HEK293 (cell line): Measurements from ENCODE around the gene PIGQ.
A peak's percentile ranks its signal among the peaks of the same experiment; 100 is the strongest.

Experiments
- CTCF ChIP-seq: fragments of 450-650 bp; formaldehyde crosslinking; IDR thresholded peaks from 2 replicates; pipeline ENCODE4 v1.5.1; 2016; ENCODE audit warnings: missing biosample characterization, missing genetic modification characterization
- ZBTB1 ChIP-seq: fragments of 450-650 bp; formaldehyde crosslinking; IDR thresholded peaks from 2 replicates; pipeline ENCODE4 v1.5.1; 2016; ENCODE audit warnings: missing biosample characterization, missing genetic modification characterization
- ZBTB17 ChIP-seq: fragments of 450-650 bp; formaldehyde crosslinking; IDR thresholded peaks from 2 replicates; pipeline ENCODE4 v1.5.1; 2016; ENCODE audit warnings: missing biosample characterization, missing genetic modification characterization
- ZBTB20 ChIP-seq: fragments of 450-650 bp; formaldehyde crosslinking; IDR thresholded peaks from 2 replicates; pipeline ENCODE4 v1.5.1; 2016; ENCODE audit warnings: missing biosample characterization, missing genetic modification characterization
- ZBTB49 ChIP-seq: fragments of 450-650 bp; formaldehyde crosslinking; IDR thresholded peaks from 2 replicates; pipeline ENCODE4 v1.5.1; 2016; ENCODE audit warnings: missing biosample characterization, missing genetic modification characterization, low read depth
- ZFP37 ChIP-seq: fragments of 450-650 bp; formaldehyde crosslinking; IDR thresholded peaks from 2 replicates; pipeline ENCODE4 v1.5.1; 2016; ENCODE audit warnings: missing biosample characterization, missing genetic modification characterization
- ZNF596 ChIP-seq: fragments of 450-650 bp; IDR thresholded peaks from 2 replicates; pipeline ENCODE4 v1.5.0; 2018; ENCODE audit warnings: missing biosample characterization, mild to moderate bottlenecking, missing genetic modification characterization, moderate library complexity
- ZSCAN16 ChIP-seq: fragments of 450-650 bp; formaldehyde crosslinking; IDR thresholded peaks from 2 replicates; pipeline ENCODE4 v1.5.1; 2016; ENCODE audit warnings: missing biosample characterization, missing genetic modification characterization
- TF ChIP-seq, protein P1 (sequence below): fragments of 450-650 bp; formaldehyde crosslinking; IDR thresholded peaks from 2 replicates; pipeline ENCODE4 v1.5.1; 2016; ENCODE audit warnings: missing biosample characterization, missing genetic modification characterization

DNA sequence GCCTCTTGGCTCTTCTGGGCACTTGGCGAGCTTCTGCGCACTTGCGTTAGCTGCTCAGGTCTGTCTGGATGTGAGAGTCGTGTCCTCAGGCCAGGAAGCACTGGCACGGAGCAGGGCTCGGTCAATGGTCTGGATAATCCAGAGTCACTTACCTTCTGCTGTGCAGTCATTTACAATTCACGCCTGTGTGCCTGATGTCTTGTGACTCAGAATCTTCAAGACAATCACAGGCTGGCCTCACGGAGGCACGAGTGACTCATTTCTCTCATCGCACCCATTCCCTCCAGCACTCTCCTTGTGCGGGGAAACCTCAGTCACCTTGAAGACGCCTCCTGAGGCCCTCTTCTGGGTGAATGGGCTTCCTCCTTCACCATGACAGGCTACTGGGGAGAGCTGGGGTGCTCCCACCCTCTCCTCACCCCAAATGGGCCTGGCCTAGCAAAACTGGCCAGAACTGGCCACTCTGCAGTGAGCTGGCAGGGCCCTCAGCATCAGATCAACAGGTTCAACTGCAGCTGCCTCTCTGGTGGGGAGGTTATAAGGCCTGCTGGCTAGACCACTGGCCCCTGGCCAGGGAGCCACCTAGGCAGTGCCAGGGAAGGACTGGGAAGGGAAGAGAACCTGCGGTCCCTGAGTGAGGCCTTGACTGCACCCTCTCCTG lies 44.1 kb upstream of the PIGQ start:
- TF ChIP-seq ZBTB17 (tag by site-specific recombination) (peak; percentile 84), ZBTB20 (tag by site-specific recombination) (peak; percentile 27; the same call in 1 of the 2 replicates), ZFP37 (tag by site-specific recombination) (no peak), ZBTB1 (no peak), ZSCAN16 (tag by site-specific recombination) (no peak), ZBTB49 (no peak), ZNF596 (tag by site-specific recombination) (no peak), CTCF (no peak)
- TF ChIP-seq, protein P1, sequence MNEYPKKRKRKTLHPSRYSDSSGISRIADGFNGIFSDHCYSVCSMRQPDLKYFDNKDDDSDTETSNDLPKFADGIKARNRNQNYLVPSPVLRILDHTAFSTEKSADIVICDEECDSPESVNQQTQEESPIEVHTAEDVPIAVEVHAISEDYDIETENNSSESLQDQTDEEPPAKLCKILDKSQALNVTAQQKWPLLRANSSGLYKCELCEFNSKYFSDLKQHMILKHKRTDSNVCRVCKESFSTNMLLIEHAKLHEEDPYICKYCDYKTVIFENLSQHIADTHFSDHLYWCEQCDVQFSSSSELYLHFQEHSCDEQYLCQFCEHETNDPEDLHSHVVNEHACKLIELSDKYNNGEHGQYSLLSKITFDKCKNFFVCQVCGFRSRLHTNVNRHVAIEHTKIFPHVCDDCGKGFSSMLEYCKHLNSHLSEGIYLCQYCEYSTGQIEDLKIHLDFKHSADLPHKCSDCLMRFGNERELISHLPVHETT (tag by site-specific recombination): no peak
